Coronary artery (tissue), 2 donors: ENCODE data around the gene BTBD16.

Source experiments
- DNase-seq: peaks from one replicate; pipeline ENCODE4 v3.0.0-alpha.2; 2017; ENCODE audit warnings: low spot score
- H3K27ac ChIP-seq, 2 donors: fragments of 200-600 bp; sonication (generic); one replicate each; pipeline ENCODE4 v1.5.1; 2016 to 2019
- H3K4me3 ChIP-seq: fragments of 200-600 bp; sonication (generic); 2 replicates; pipeline ENCODE4 v1.5.1; 2016; ENCODE audit warnings: mild to moderate bottlenecking, moderate library complexity
- TF ChIP-seq, protein P1 (sequence below): fragments of 200-600 bp; sonication (generic); IDR thresholded peaks from one replicate; pipeline ENCODE4 v1.5.1; 2019; ENCODE audit warnings: antibody characterized with exemption

Gene BTBD16

GRCh38 chr10:122338609-122339441, 67.7 kb downstream of the BTBD16 start:
- Histone ChIP-seq H3K27ac (no peak overlapping the region), H3K4me3 (no peak overlapping the region)
- DNase-seq, result no peak
- TF ChIP-seq, protein P1, sequence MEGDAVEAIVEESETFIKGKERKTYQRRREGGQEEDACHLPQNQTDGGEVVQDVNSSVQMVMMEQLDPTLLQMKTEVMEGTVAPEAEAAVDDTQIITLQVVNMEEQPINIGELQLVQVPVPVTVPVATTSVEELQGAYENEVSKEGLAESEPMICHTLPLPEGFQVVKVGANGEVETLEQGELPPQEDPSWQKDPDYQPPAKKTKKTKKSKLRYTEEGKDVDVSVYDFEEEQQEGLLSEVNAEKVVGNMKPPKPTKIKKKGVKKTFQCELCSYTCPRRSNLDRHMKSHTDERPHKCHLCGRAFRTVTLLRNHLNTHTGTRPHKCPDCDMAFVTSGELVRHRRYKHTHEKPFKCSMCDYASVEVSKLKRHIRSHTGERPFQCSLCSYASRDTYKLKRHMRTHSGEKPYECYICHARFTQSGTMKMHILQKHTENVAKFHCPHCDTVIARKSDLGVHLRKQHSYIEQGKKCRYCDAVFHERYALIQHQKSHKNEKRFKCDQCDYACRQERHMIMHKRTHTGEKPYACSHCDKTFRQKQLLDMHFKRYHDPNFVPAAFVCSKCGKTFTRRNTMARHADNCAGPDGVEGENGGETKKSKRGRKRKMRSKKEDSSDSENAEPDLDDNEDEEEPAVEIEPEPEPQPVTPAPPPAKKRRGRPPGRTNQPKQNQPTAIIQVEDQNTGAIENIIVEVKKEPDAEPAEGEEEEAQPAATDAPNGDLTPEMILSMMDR, result no peak

DNA sequence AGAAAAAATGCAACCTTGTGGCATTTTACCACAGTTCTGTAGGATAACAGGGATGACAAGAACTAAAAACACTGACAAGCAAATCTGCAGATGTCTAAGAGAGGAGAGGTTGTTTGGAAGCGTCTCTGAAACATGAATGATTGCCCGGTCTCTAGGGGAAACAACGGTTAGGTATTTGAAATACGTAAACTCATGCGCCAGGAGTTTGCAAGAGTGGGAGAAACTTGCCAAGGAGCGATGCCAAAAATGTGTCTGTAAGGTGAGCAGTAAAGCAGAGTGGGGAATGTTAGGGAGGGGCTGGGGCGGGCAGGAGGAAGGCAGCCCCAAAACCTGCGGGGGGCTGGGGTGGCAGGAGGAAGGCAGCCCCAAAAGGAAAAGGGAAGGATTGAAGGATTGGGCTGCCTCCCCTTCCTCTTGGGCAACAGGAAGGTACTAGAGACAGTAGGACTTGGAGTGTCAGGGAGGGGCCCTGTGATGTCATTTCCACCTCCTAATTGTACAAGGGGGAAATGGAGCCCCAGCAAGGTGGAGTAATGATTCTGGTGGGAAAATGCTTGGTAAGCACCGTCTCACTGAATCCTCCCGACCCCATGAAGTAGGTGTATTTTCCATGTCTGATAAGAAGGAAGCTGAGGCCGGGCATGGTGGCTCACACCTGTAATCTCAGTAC, 70.2 kb downstream of the BTBD16 start:
- TF ChIP-seq, protein P1, result no peak
- DNase-seq, result no peak
- Histone ChIP-seq H3K4me3 (no peak overlapping the region), H3K27ac (no peak overlapping the region)

DNA sequence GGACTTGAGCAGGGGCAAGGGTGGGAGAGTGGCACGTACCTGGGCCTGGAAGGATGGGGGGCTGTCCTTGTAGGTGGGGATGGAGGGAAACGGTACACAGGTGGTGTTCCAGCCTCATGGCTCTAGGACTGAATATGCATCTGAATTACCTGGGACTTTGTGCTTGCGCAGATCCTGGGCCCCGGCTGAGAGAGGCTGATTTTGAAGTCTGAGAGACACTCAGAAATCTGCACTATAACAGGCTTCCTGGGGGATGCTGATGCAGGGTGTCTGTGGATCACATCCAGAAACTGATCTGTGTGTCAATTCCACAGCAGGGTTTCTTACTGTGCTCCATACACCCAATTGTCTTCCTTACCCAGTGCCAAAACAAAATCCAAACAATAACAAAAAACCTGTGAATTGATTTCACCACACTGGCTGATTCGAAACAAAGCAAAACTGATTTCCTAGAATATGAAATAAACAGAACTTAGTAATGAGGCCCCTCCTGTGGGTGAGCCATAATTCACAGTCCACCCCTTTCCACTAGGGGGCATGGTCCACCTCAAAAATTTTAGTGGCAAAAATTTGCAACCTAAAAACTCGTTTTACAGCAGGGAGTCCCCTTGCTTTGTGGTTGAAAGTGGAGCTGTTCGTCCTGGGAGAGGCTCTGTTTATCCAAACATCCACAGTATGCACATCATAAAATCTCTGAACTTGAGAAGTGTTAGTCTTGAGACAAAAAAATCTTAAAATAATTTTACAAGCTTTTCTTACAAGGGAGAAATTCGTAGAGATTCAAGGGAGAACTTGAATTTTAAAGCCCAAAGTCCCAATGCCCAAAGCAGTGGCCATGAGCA, 71.4 kb downstream of the BTBD16 start:
- H3K27ac ChIP-seq, result no peak overlapping the region
- TF ChIP-seq, protein P1, result peak; percentile 78

GRCh38 chr10:122343135-122343800, 72.2 kb downstream of the BTBD16 start:
- H3K4me3 ChIP-seq, result no peak overlapping the region
- TF ChIP-seq, protein P1, result no peak

More for the DNA sequence above, 71.4 kb downstream of the BTBD16 start:
- no peak for DNase-seq
- H3K4me3 ChIP-seq, result no peak overlapping the region

DNA sequence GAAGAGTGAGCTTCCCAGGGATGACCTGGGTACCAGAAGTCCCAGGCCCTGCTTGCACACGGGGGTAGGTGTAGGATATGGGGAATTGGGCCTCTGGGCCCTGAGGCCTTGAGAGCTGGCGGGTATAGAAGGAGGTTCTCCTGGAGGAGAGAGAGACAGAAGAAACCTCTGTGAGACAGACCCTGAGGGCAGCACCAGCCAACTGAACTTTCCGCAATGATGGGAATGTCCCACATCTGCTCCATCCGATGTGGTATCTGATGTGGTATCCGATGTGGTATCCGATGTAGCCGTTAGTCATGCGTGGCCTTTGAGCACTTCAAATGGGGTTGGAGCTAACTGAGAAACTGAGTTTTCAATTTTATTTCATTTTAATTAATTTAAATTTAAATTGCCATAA, 72.8 kb downstream of the BTBD16 start:
- TF ChIP-seq, protein P1, result no peak
- no peak overlapping the region for H3K27ac ChIP-seq
- DNase-seq, result no peak
- H3K4me3 ChIP-seq, result no peak overlapping the region

More at GRCh38 chr10:122343135-122343800, 72.2 kb downstream of the BTBD16 start:
- no peak overlapping the region for H3K27ac ChIP-seq
- DNase-seq, result no peak

GRCh38 chr10:122344741-122345258, 73.7 kb downstream of the BTBD16 start:
- no peak for DNase-seq
- Histone ChIP-seq H3K4me3 (no peak overlapping the region), H3K27ac (no peak overlapping the region)
- TF ChIP-seq, protein P1, result no peak
